GM21786 (cell line): ENCODE data around the gene ZBTB7C.

Source experiments
- ATAC-seq: cut with Tn5 transposase; IDR thresholded peaks from one replicate; pipeline ENCODE4 v1.9.1; 2021; ENCODE audit not compliant: unreplicated experiment

ZBTB7C gene

DNA sequence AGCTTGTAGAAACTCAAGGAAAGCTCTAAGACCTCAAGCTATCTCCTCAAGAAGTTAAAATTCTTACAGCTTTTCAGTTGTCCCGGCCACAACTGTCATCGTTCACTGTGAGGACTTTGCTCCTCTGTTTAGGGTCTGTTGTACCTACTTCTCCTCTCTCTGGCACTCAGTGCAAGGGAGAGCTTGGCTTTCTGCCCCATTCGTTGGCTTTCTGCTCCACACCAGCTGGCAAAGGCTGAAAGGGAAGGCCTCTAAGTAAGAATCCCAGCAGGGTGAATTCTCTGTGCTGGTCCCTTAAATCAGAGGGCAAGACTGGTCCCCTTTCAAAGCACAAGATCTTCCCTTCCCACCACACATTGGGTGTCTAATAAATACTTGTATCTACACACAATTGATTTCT, 17.3 kb downstream of the ZBTB7C start:
- ATAC-seq = no peak

GRCh38 chr18:48390641-48391040, 18.5 kb downstream of the ZBTB7C start:
- ATAC-seq = no peak

DNA sequence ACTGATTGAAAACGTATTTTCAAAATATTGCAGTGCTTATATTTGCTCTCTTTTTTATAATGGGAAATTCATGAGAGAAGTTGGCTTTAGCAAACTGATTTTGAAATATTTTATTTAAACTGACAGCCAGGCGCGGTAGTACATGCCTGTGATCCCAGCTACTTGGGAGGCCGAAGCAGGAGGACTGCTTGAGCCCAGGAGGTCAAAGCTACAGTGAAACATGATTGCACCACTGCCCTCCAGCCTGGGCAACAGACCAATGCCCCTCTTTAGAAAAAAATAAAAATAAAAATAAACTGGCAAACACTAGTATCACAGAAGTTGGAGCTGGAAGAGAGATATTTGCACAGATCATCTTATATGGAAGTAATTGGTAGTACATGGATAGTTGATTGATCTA, 20.7 kb downstream of the ZBTB7C start:
- no peak for ATAC-seq

DNA sequence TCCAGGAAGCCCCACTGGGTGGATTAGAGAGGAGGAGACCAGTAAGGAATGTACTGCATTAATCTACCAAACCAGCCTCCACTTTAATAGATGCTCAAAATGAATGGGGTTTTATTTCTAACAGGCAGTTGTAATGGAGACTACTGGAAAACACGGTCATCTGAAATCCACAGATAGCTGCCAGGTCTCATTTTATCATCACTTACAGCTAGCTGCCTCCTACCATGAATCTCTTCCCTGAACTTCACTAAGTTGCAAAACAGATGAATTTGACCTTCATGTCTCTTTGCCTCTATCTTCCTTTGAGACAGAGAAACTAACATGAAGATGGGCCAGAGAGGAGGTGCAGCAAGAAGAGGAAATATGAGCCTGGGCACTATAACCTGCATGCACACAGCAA, 21.9 kb downstream of the ZBTB7C start:
- no peak for ATAC-seq

- ATAC-seq = no peak
Measured at GRCh38 chr18:48385596-48385995, 23.6 kb downstream of the ZBTB7C start.

DNA sequence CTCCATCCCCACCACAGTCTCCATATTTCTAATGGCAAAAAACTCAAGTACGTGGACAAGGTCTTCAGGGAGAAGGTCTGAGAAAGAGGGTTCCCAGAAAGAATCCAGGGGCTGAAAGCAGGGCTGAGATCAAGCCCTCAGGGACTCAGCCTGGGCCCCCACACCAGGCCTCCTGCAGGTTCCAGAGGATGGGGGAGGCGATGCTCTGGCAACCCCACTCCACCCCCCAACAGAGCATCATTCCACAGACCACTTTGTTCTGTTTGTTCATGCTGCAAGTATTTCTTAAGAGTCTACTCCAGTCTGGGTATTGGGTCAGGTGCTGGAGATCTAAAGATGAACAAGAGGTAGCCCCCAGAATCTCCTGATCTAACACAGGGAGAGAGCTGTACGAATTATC, 32.2 kb downstream of the ZBTB7C start:
- ATAC-seq = no peak

DNA sequence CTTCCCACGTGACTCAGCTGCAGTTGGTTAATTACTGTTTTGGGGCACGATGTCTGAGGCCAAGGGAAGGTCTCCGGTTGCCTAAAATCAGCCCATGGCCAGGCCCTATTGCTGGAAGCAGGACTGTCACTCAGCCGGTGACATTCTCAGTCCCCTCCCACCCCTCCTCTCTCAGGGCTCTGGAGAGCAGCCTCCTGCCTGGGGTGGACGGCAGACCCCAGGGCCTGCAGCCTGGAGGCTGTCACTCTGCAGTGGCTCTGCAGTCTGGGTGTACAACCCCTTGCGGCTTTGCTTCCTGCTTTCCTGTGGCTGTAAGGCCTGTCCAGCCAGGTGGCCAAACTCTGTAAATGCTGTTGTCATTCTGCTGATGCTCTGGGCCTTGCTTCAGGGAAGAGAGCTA, 32.8 kb downstream of the ZBTB7C start:
- ATAC-seq = no peak

- ATAC-seq = no peak
Measured at GRCh38 chr18:48375150-48375800, 33.9 kb downstream of the ZBTB7C start.

DNA sequence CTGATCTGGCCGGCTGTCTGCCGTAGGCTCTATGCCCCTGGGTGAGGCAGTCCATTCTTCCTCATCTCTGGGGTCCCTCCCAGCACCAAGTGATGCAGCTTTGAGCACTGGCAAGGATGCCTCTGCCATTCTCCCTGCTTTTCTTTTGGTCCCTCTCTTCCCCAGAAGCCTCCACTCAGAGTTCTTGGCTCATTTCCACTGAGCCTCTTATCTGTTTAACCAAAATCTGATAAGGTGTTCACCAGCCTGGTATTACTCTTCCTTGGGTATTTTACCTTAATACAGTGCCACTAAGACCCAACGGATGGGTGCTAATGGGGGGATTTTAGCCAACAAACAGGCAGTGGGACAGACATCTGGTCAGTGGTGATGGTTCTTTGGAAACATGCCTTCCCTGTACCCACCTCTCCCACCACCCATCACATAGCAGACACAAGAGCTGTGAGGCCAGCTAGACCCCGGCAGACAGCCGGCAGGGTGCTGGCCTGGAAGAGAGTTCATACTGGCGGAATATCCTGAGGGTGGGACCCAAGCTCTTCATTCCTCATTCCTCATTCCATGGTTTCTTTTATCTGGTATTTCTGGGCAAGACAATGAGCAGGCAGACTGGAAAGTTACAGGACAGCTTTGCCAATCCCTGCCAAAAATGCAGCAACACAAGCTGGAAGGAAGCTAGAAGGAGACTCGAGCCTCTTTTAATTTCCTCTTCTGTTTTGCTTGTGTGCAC, 34.6 kb downstream of the ZBTB7C start:
- ATAC-seq = no peak

- no peak for ATAC-seq
Measured at GRCh38 chr18:48371854-48372602, 37.2 kb downstream of the ZBTB7C start.

DNA sequence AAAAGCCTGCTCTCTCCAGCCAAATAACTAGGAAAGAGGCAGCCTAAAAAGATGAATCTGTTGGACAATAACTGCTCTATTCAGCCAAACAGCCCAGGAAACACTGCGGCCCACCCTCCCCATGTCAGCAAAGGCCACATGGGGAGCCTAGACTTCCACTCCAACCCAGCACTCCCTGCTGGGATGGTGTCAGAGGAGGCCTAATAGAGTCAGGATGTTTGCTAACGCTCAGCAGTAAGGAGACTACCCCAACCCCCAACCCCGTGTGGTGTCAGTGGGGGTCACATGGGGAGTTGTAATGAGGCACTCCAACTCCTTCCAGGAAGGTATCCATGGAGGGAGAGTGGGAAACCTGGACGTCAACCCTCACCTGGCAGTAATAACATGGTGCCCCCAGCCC, 41.6 kb downstream of the ZBTB7C start:
- ATAC-seq = no peak

- no peak for ATAC-seq
Measured at GRCh38 chr18:48365965-48366364, 43.2 kb downstream of the ZBTB7C start.

DNA sequence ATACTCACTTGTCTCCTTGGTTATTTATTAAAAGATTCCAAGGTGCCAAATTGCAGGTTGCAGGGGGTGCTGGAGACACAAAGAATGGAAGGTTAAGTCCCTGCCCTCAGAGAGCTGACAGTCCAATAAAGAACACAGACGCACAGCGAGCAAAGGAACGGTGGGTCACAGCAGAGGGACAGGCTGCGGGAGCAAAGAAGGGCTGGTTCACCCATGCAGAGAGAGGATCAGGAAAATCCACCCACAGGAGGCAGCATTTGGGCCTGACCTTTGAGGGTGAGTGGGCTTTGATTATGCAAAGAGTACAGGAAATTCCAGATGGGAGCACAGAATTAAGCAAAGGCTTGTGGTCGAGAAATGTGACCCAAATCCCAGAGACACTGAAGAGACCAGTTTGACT, 45.0 kb downstream of the ZBTB7C start:
- ATAC-seq = no peak

DNA sequence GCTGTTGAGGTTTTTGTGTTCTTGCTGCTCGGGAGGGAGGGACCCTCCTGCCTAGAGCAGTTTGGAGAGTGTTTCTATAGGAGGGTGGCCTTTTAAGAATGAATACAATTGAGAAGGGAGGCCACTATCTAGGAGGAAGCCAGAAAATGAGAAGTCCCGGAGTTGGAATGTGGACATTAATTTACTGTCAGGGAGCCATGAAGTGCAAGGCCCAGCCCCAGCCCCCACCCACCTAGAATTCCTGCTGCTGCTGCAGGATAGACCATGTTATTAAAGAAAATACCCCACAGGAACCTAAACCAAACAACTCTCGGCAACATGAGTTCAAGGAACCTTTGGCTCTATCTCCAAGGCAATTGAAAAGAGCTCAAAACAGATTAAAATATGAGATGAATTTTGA, 46.0 kb downstream of the ZBTB7C start:
- no peak for ATAC-seq

- ATAC-seq = no peak
Measured at GRCh38 chr18:48361801-48362200, 47.4 kb downstream of the ZBTB7C start.

DNA sequence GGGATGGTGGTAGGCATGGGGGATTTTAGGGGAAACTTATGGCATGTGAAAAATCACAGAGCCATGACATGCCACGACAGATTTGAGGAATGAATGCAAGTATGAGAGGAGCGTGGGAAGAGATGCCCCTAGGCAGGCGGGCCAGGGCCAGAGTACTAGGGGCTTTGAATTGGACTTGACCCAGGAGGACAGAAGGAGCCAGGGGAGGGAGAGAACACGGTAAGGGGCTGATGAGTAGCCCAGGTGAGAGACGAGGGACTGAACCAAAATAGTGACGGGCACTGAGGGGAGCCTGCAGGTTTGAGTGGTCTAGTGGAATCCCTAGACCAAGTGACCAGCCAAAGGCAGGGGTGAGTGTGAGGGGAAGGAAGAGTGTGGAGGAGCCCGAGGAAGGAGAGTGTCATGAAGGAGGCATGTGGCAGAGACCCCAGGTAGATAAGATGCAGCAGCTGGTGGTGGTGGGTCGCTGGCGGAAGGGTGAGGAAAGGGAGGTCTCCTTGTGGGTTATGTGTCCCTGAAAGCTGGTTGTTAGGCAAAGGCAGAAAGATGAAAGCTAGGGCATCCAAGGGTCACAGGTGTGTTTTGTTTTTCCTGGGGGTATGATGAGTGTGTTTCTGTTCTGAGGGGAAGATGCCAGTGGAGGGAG, 48.7 kb downstream of the ZBTB7C start:
- ATAC-seq = no peak

- no peak for ATAC-seq
Measured at GRCh38 chr18:48359626-48360025, 49.6 kb downstream of the ZBTB7C start.

- ATAC-seq = no peak
Measured at GRCh38 chr18:48358868-48359267, 50.3 kb downstream of the ZBTB7C start.

- no peak for ATAC-seq
Measured at GRCh38 chr18:48356909-48357631, 52.1 kb downstream of the ZBTB7C start.

DNA sequence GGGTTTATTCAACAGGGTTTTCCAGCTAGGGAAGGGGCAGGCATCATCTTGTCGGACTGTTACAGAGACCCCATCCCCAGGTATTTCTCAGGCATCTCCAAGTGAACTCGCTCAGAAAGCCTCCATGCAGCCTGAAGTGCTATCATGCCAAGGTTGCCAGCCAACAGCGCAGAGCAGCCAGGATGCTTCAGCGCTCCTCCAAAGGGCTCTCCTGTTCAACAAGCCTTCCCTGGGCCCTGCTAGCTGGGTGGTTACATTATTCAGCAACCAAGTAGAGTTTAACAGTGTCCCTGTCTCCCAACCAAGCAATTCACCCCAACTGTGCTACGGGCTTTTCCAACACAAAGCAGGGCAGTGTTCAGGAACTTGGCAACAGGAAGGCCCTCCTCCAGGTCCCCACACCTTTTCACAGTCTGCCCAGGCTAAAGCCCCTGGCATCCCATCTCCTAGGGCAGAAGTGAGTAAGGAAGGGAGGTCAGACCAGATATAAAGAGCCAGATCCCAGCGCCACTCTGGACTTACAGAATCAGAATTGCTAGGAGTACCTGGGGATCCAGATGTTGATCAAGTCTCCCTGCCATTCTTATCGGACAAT, 52.9 kb downstream of the ZBTB7C start:
- no peak for ATAC-seq
